ENCODE measurements around the gene BUB3.
"Not testable (repeated sequence)": the region's sequence is repeated elsewhere in the genome, so short reads cannot be mapped to it uniquely, and the experiment has no call there.

Gene BUB3

DNA sequence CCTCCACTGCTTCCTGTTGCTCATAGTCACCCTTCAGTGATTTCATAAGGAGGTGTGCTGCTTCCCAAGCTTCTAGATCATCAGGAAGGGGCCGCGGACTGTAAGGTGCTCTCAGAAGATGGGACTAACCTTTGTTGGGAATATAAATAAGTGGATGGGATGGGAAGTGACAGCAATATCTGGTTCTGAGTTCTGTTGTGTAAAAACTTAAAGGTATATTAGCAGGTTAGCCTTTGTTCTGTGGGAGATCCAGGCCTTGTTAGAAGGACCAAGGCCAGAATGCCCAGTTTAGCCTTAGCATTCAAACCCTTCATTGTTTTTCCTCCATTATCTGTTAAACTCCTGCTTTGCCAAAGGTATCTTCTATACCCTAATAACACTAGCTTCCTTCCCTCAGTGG is 12.4 kb downstream of the BUB3 start:
- ATAC-seq (ENCODE audit: insufficient read depth, low read depth) (no peak), DNase-seq (no peak)
- peaks cover 38% of the 10 kb centered on the region; the same call in 1 of the 2 replicates for H4K20me1 ChIP-seq (ENCODE audit: insufficient read depth, low read length)
- no peak overlapping the region for H3K4me2 ChIP-seq (ENCODE audit: insufficient read depth, low read length)
- no peaks in the 10 kb centered on the region for H3K27me3 ChIP-seq (ENCODE audit: insufficient read depth, low read length, poor library complexity)
- H3K79me2 ChIP-seq (ENCODE audit: insufficient read depth, low read length), result peaks cover 67% of the 10 kb centered on the region
- H3K27ac ChIP-seq (ENCODE audit: low read length), result no peak overlapping the region
- H2AFZ ChIP-seq (ENCODE audit: low read depth, low read length), result no peak overlapping the region
- no peak overlapping the region for H3K4me3 ChIP-seq (ENCODE audit: low read depth in 1 of 2, low read length in 2 of 2)
- TF ChIP-seq EZH2 (IDR thresholded peaks at IDR 0.05; ENCODE audit: borderline replicate concordance, low read depth, low read length, severe bottlenecking), result no peak
- TF ChIP-seq CTCF (IDR thresholded peaks at IDR 0.05; ENCODE audit: borderline replicate concordance, extremely low read depth, low read length, poor library complexity, severe bottlenecking), result no peak
- peaks cover 87% of the 10 kb centered on the region for H3K36me3 ChIP-seq (ENCODE audit: insufficient read depth, low read length)
- H3K9me3 ChIP-seq (ENCODE audit: insufficient read depth, low read length, severe bottlenecking), result no peaks in the 10 kb centered on the region
- H3K4me1 ChIP-seq (ENCODE audit: insufficient read depth, low read length), result 0 out of 2 replicates have a peak, but pooled peaks cover 2% of the 10 kb centered on the region
- H3K9ac ChIP-seq (ENCODE audit: low read depth, low read length), result no peak overlapping the region

DNA sequence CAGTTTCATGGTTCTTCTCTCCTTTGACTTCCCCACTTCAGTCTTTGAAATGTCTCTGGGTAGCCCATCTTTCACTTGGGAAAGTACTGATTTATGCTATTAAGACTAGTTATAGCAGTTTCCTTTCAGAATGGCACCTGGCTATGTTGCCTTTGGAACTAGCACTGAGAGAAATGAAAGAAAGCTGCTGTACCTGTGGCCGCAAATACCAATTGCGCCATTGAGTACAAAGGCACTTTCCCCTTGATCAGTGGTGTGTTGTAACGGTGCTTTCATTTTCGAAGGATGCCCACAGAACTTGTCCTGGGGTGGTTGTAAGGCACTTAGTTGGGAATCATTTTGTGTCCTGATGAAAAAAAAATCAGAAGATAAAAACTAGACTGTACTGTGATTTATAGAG is 16.8 kb downstream of the BUB3 start:
- no peak overlapping the region for H3K4me2 ChIP-seq (ENCODE audit: insufficient read depth, low read length)
- H3K79me2 ChIP-seq (ENCODE audit: insufficient read depth, low read length), result peaks cover 29% of the 10 kb centered on the region
- H3K36me3 ChIP-seq (ENCODE audit: insufficient read depth, low read length), result peaks cover 69% of the 10 kb centered on the region
- H3K4me3 ChIP-seq (ENCODE audit: low read depth in 1 of 2, low read length in 2 of 2), result no peak overlapping the region
- TF ChIP-seq EZH2 (IDR thresholded peaks at IDR 0.05; ENCODE audit: borderline replicate concordance, low read depth, low read length, severe bottlenecking), result no peak
- TF ChIP-seq CTCF (IDR thresholded peaks at IDR 0.05; ENCODE audit: borderline replicate concordance, extremely low read depth, low read length, poor library complexity, severe bottlenecking), result no peak
- H3K4me1 ChIP-seq (ENCODE audit: insufficient read depth, low read length), result no peaks in the 10 kb centered on the region
- ATAC-seq (ENCODE audit: insufficient read depth, low read depth) (no peak), DNase-seq (no peak)
- no peaks in the 10 kb centered on the region for H3K9me3 ChIP-seq (ENCODE audit: insufficient read depth, low read length, severe bottlenecking)
- no peak overlapping the region for H2AFZ ChIP-seq (ENCODE audit: low read depth, low read length)
- no peak overlapping the region for H3K27ac ChIP-seq (ENCODE audit: low read length)
- H3K27me3 ChIP-seq (ENCODE audit: insufficient read depth, low read length, poor library complexity), result no peaks in the 10 kb centered on the region
- no peak overlapping the region for H3K9ac ChIP-seq (ENCODE audit: low read depth, low read length)
- H4K20me1 ChIP-seq (ENCODE audit: insufficient read depth, low read length), result peaks cover 16% of the 10 kb centered on the region; the same call in 1 of the 2 replicates

DNA sequence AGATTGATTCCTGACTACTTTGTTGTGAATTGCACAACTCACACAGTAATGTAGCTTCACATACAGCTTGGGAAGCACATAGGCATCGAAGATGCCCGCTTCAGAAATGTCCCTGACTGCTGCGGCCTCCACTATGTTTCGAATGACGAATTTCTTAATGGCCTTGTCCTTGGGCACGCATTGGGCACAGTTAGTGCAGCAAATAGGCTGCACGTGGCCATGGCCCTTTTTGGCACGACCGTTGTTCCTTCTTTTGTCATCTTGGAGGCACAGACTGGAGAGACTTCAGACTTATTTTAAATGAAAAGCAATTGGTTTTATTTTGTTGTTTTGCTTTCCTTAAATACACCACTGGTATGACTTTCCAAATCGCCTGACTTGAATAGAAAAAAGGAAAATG is 17.4 kb downstream of the BUB3 start:
- H3K4me3 ChIP-seq (ENCODE audit: low read depth in 1 of 2, low read length in 2 of 2); H2AFZ ChIP-seq (ENCODE audit: low read depth, low read length); H3K27ac ChIP-seq (ENCODE audit: low read length); H3K27me3 ChIP-seq (ENCODE audit: insufficient read depth, low read length, poor library complexity); H3K4me2 ChIP-seq (ENCODE audit: insufficient read depth, low read length); H3K9me3 ChIP-seq (ENCODE audit: insufficient read depth, low read length, severe bottlenecking); H3K9ac ChIP-seq (ENCODE audit: low read depth, low read length); DNase-seq; ATAC-seq (ENCODE audit: insufficient read depth, low read depth); H3K4me1 ChIP-seq (ENCODE audit: insufficient read depth, low read length): not testable (repeated sequence)
- peaks cover 23% of the 10 kb centered on the region for H3K79me2 ChIP-seq (ENCODE audit: insufficient read depth, low read length)
- H4K20me1 ChIP-seq (ENCODE audit: insufficient read depth, low read length), result peaks cover 12% of the 10 kb centered on the region; the same call in 1 of the 2 replicates
- peaks cover 69% of the 10 kb centered on the region for H3K36me3 ChIP-seq (ENCODE audit: insufficient read depth, low read length)

- no peak overlapping the region for H3K27ac ChIP-seq (ENCODE audit: low read length)
- H2AFZ ChIP-seq (ENCODE audit: low read depth, low read length), result no peak overlapping the region
- no peaks in the 10 kb centered on the region for H3K4me1 ChIP-seq (ENCODE audit: insufficient read depth, low read length)
- no peak overlapping the region for H3K4me3 ChIP-seq (ENCODE audit: low read depth in 1 of 2, low read length in 2 of 2)
- TF ChIP-seq CTCF (IDR thresholded peaks at IDR 0.05; ENCODE audit: borderline replicate concordance, extremely low read depth, low read length, poor library complexity, severe bottlenecking) (no peak), EZH2 (IDR thresholded peaks at IDR 0.05; ENCODE audit: borderline replicate concordance, low read depth, low read length, severe bottlenecking) (no peak)
- H3K36me3 ChIP-seq (ENCODE audit: insufficient read depth, low read length), result peaks cover 50% of the 10 kb centered on the region
- H3K79me2 ChIP-seq (ENCODE audit: insufficient read depth, low read length), result peaks cover 6% of the 10 kb centered on the region
- DNase-seq (no peak), ATAC-seq (ENCODE audit: insufficient read depth, low read depth) (no peak)
- H3K4me2 ChIP-seq (ENCODE audit: insufficient read depth, low read length), result no peak overlapping the region
- H3K27me3 ChIP-seq (ENCODE audit: insufficient read depth, low read length, poor library complexity), result no peaks in the 10 kb centered on the region
- H4K20me1 ChIP-seq (ENCODE audit: insufficient read depth, low read length), result peaks cover 5% of the 10 kb centered on the region; the same call in 1 of the 2 replicates
- H3K9me3 ChIP-seq (ENCODE audit: insufficient read depth, low read length, severe bottlenecking), result no peaks in the 10 kb centered on the region
- H3K9ac ChIP-seq (ENCODE audit: low read depth, low read length), result no peak overlapping the region
Observed at GRCh38 chr10:123175389-123176387, 21.5 kb downstream of the BUB3 start.

- not testable (repeated sequence) for H3K4me3 ChIP-seq (ENCODE audit: low read depth in 1 of 2, low read length in 2 of 2); H3K9ac ChIP-seq (ENCODE audit: low read depth, low read length); H3K27me3 ChIP-seq (ENCODE audit: insufficient read depth, low read length, poor library complexity); H4K20me1 ChIP-seq (ENCODE audit: insufficient read depth, low read length); H3K4me2 ChIP-seq (ENCODE audit: insufficient read depth, low read length); H3K79me2 ChIP-seq (ENCODE audit: insufficient read depth, low read length); H2AFZ ChIP-seq (ENCODE audit: low read depth, low read length); H3K9me3 ChIP-seq (ENCODE audit: insufficient read depth, low read length, severe bottlenecking); DNase-seq; H3K4me1 ChIP-seq (ENCODE audit: insufficient read depth, low read length); H3K27ac ChIP-seq (ENCODE audit: low read length); ATAC-seq (ENCODE audit: insufficient read depth, low read depth)
- peaks cover 45% of the 10 kb centered on the region for H3K36me3 ChIP-seq (ENCODE audit: insufficient read depth, low read length)
Observed at GRCh38 chr10:123178390-123178789, 24.2 kb downstream of the BUB3 start.
